HUES48 (cell line): Measurements from ENCODE around the gene TAS2R13.

ENCODE experiments used
- H3K27ac ChIP-seq: one replicate; pipeline ENCODE4 v1.7.0; 2013; ENCODE audit warnings: low read depth, low read length, inconsistent platforms
- H3K27me3 ChIP-seq: 2 replicates; pipeline ENCODE4 v1.6.1; 2013; ENCODE audit warnings: mild to moderate bottlenecking, low read length; ENCODE audit not compliant: control insufficient read depth, insufficient read depth
- H3K36me3 ChIP-seq: 2 replicates; pipeline ENCODE4 v1.6.1; 2013; ENCODE audit warnings: low read length; ENCODE audit not compliant: control insufficient read depth, insufficient read depth
- H3K4me1 ChIP-seq: 2 replicates; pipeline ENCODE4 v1.6.1; 2013; ENCODE audit warnings: mild to moderate bottlenecking, low read length; ENCODE audit not compliant: control insufficient read depth, insufficient read depth
- H3K4me3 ChIP-seq: 2 replicates; pipeline ENCODE4 v1.5.1; 2013; ENCODE audit warnings: mild to moderate bottlenecking, low read depth, low read length
- H3K9ac ChIP-seq: 2 replicates; pipeline ENCODE4 v1.6.1; 2013; ENCODE audit warnings: mild to moderate bottlenecking, low read depth, low read length, moderate library complexity
- H3K9me3 ChIP-seq: 2 replicates; pipeline ENCODE4 v1.6.1; 2013; ENCODE audit warnings: low read length; ENCODE audit not compliant: control insufficient read depth, insufficient read depth

The TAS2R13 gene

GRCh38 chr12:10873378-10873777 lies 36.0 kb downstream of the TAS2R13 start:
- no peaks in the 10 kb centered on the region for H3K4me1 ChIP-seq
- no peak overlapping the region for H3K27ac ChIP-seq
- H3K9ac ChIP-seq, result no peak overlapping the region
- no peak overlapping the region for H3K4me3 ChIP-seq
- H3K9me3 ChIP-seq, result no peaks in the 10 kb centered on the region
- H3K27me3 ChIP-seq, result no peaks in the 10 kb centered on the region
- no peaks in the 10 kb centered on the region; the same call in 1 of the 2 replicates for H3K36me3 ChIP-seq

GRCh38 chr12:10867381-10867780 lies 42.0 kb downstream of the TAS2R13 start:
- no peak overlapping the region for H3K27ac ChIP-seq
- no peak overlapping the region for H3K4me3 ChIP-seq
- no peaks in the 10 kb centered on the region for H3K36me3 ChIP-seq
- H3K27me3 ChIP-seq, result no peaks in the 10 kb centered on the region
- H3K9me3 ChIP-seq, result no peaks in the 10 kb centered on the region
- H3K9ac ChIP-seq, result no peak overlapping the region
- no peaks in the 10 kb centered on the region for H3K4me1 ChIP-seq

- H3K9ac ChIP-seq, result no peak overlapping the region
- no peaks in the 10 kb centered on the region for H3K27me3 ChIP-seq
- 0 out of 2 replicates have a peak, but pooled peaks cover 1% of the 10 kb centered on the region for H3K9me3 ChIP-seq
- no peak overlapping the region for H3K27ac ChIP-seq
- no peaks in the 10 kb centered on the region for H3K4me1 ChIP-seq
- H3K36me3 ChIP-seq, result no peaks in the 10 kb centered on the region
- H3K4me3 ChIP-seq, result no peak overlapping the region
Observed at GRCh38 chr12:10863512-10864218, 45.7 kb downstream of the TAS2R13 start.

DNA sequence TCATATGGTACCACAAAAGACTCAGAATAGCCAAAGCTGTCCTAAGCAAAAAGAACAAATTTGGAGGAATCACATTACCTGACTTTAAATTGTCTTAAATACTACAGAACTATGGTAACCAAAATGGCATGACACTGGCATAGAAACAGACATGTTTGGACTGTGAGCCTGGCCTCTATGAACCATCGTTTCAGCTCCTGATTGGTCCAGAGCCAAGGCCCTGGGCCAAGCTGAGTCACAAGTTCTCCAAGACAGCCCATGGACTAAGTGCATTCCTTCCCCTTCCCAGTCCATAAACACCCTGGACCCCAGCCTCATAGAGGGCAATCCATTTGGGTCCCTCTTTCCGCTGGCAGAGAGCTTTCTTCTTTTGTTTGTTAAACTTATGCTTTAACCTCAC lies 48.0 kb downstream of the TAS2R13 start:
- Histone ChIP-seq H3K4me3 (no peak overlapping the region), H3K27me3 (no peaks in the 10 kb centered on the region), H3K27ac (no peak overlapping the region), H3K9me3 (peaks cover 14% of the 10 kb centered on the region), H3K36me3 (no peaks in the 10 kb centered on the region), H3K4me1 (no peaks in the 10 kb centered on the region), H3K9ac (no peak overlapping the region)
